DND-41 (cell line): ENCODE measurements around the gene TTC33.

Experiments used
- CTCF ChIP-seq: IDR thresholded peaks from 2 replicates; pipeline ENCODE4 v1.5.1; 2012; ENCODE audit warnings: borderline replicate concordance, low read length, moderate library complexity, mild to moderate bottlenecking; ENCODE audit not compliant: poor library complexity, severe bottlenecking; ENCODE audit errors: extremely low read depth
- EZH2 ChIP-seq: IDR thresholded peaks from 3 replicates; pipeline ENCODE4 v1.6.1; 2012; ENCODE audit warnings: borderline replicate concordance, low read depth, mild to moderate bottlenecking, moderate library complexity, low read length, inconsistent platforms; ENCODE audit not compliant: severe bottlenecking

- TF ChIP-seq CTCF (peak; percentile 79), EZH2 (no peak)
Observed at GRCh38 chr5:40755407-40756365, at the start of gene TTC33.
